GM12891 (cell line): ENCODE results near the gene PQBP1.

Source experiments
- PAX5 ChIP-seq: IDR thresholded peaks from 2 replicates; pipeline ENCODE4 v1.6.1; 2011; ENCODE audit warnings: low read length, moderate library complexity, mild to moderate bottlenecking; ENCODE audit not compliant: insufficient read depth, severe bottlenecking
- POLR2A ChIP-seq: IDR thresholded peaks from 2 replicates; pipeline ENCODE4 v1.6.1; 2011; ENCODE audit warnings: low read depth, low read length, control low read depth
- POLR2AphosphoS5 ChIP-seq: IDR thresholded peaks from 2 replicates; pipeline ENCODE4 v1.6.1; 2011; ENCODE audit warnings: low read depth, low read length, control low read depth
- POU2F2 ChIP-seq: IDR thresholded peaks from 2 replicates; pipeline ENCODE4 v1.6.1; 2011; ENCODE audit warnings: low read depth, mild to moderate bottlenecking, control low read depth, low read length, moderate library complexity
- SPI1 ChIP-seq: IDR thresholded peaks from 2 replicates; pipeline ENCODE4 v1.6.1; 2011; ENCODE audit warnings: low read depth, low read length, control low read depth
- TAF1 ChIP-seq: IDR thresholded peaks from 2 replicates; pipeline ENCODE4 v1.6.1; 2011; ENCODE audit warnings: low read depth, low read length, control low read depth

DNA sequence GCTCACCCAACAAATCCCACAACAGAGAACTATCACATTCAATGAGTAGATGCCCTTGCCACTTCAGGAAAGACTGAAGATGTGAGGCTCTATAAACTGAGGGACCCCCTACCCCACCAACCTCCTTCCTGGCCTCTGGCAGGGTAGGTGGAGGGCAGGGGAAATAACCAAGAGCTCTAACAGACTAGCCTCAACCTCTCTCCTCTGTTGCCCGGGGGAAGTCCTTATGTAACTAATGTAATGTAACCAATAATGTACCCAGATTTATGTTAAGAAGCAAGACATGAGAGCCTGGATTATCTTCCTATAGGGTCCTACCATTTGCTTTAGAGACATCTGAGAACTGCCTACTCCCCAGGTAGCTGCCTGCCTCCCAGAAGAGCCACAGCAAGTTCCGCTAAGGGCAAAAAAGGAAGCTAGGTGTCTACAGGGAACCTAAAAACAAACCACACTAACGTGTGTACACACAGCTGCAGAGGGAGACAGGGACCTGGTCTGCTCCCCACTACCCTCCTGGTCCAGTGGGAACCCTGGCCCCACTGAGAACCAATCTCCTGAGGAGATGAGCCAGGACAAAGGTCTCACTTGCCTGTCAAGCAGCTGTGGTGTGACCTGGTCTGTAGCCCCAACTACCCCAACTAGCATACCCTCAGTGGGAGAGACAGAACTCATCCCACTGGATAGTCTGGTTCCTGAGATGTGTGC is 41.9 kb downstream of the PQBP1 start:
- no peak for TF ChIP-seq SPI1
- no peak for TF ChIP-seq POLR2AphosphoS5
- TF ChIP-seq POLR2A = no peak
- TF ChIP-seq TAF1 = no peak
- TF ChIP-seq PAX5 = no peak
- TF ChIP-seq POU2F2 = no peak
